SK-N-SH (cell line): ENCODE results near the gene TULP3. TPM values are rescaled to one million over a fixed set of nuclear protein-coding genes. Genes with fewer than 3 reads are reported as not detected.
"Not testable (repeated sequence)": the region's sequence is repeated elsewhere in the genome, so short reads cannot be mapped to it uniquely, and the experiment has no call there.

Experiments used
- CTCF ChIA-PET: fragments of 300-600, 350-600 bp; formaldehyde crosslinking; extraction: SDS; loops from one replicate; lab custom pipeline; 2021; lab: Yijun Ruan, JAX
- POLR2A ChIA-PET: fragments of 350-600 bp; sonication (Branson Sonifier 250); formaldehyde crosslinking; extraction: SDS; loops from one replicate; lab custom pipeline; 2020; ENCODE audit warnings: antibody characterized with exemption, inconsistent platforms; lab: Yijun Ruan, JAX
- DNase-seq: peaks from one replicate; pipeline ENCODE4 v3.0.0; 2012
- H2AFZ ChIP-seq: fragments of 200-600 bp; sonication (generic); 2 replicates; pipeline ENCODE4 v1.8.1; 2016; ENCODE audit warnings: antibody characterized with exemption, mild to moderate bottlenecking, low read depth
- H3F3A ChIP-seq: fragments of 200-600 bp; sonication (generic); replicated peaks from 2 replicates; pipeline ENCODE3; 2016; ENCODE audit warnings: antibody characterized with exemption, mild to moderate bottlenecking; ENCODE audit not compliant: insufficient read depth
- H3K27ac ChIP-seq, 2 experiments: fragments of 200-500 bp in 1 of 2; fragments of 200-600 bp in 1 of 2; sonication (Bioruptor generic) in 1 of 2; sonication (generic), shearing (Covaris generic) in 1 of 2; 2 replicates each; pipeline versions ENCODE4 v1.5.1 to v1.6.1; 2014 to 2016; ENCODE audit warnings: low read depth in 2 of 2, inconsistent platforms in 1 of 2, low read length in 1 of 2, mild to moderate bottlenecking in 1 of 2, mixed read lengths in 1 of 2
- H3K27me3 ChIP-seq: fragments of 200-600 bp; sonication (generic), shearing (Covaris generic); 2 replicates; pipeline ENCODE4 v1.6.1; 2016; ENCODE audit warnings: mixed run types; ENCODE audit not compliant: insufficient read depth
- H3K36me3 ChIP-seq, 2 experiments: fragments of 200-500 bp in 1 of 2; fragments of 200-600 bp in 1 of 2; sonication (Bioruptor generic) in 1 of 2; sonication (generic) in 1 of 2; replicated peaks in 1 of 2; 2 replicates each; pipeline versions ENCODE3 to v1.5.1; 2014 to 2016; ENCODE audit warnings: low read length in 1 of 2, mild to moderate bottlenecking in 1 of 2; ENCODE audit not compliant: insufficient read depth in 2 of 2, control insufficient read depth in 1 of 2
- H3K4me1 ChIP-seq, 2 experiments: fragments of 200-500 bp in 1 of 2; fragments of 200-600 bp in 1 of 2; sonication (Bioruptor generic) in 1 of 2; sonication (generic), shearing (Covaris generic) in 1 of 2; 2 replicates each; pipeline versions ENCODE4 v1.5.1 to v1.6.1; 2014 to 2016; ENCODE audit warnings: low read depth in 1 of 2, low read length in 1 of 2, mixed run types in 1 of 2; ENCODE audit not compliant: insufficient read depth in 2 of 2, control insufficient read depth in 1 of 2
- H3K4me2 ChIP-seq: fragments of 200-600 bp; sonication (generic), shearing (Covaris generic); 2 replicates; pipeline ENCODE4 v1.6.1; 2017; ENCODE audit warnings: mixed run types
- H3K4me3 ChIP-seq, 2 experiments: fragments of 200-500 bp in 1 of 2; fragments of 200-600 bp in 1 of 2; sonication (Bioruptor generic) in 1 of 2; sonication (generic), shearing (Covaris generic) in 1 of 2; 2 replicates each; pipeline versions ENCODE4 v1.5.1 to v1.8.1; 2014 to 2016; ENCODE audit warnings: low read depth in 2 of 2, inconsistent platforms in 1 of 2, low read length in 1 of 2, mild to moderate bottlenecking in 1 of 2, mixed read lengths in 1 of 2, moderate library complexity in 1 of 2
- H3K79me2 ChIP-seq: fragments of 200-600 bp; sonication (generic); 2 replicates; pipeline ENCODE4 v1.8.1; 2017; ENCODE audit warnings: mild to moderate bottlenecking; ENCODE audit not compliant: insufficient read depth
- H3K9ac ChIP-seq: fragments of 200-600 bp; sonication (generic); 2 replicates; pipeline ENCODE4 v1.6.1; 2017; ENCODE audit warnings: mixed run types
- H3K9me2 ChIP-seq: fragments of 200-600 bp; sonication (generic); 2 replicates; pipeline ENCODE4 v1.6.1; 2017; ENCODE audit warnings: mixed run types
- H3K9me3 ChIP-seq: fragments of 200-600 bp; sonication (generic); 2 replicates; pipeline ENCODE4 v1.6.1; 2017; ENCODE audit warnings: mixed run types, mild to moderate bottlenecking, moderate library complexity
- H4K20me1 ChIP-seq: fragments of 200-600 bp; sonication (generic); 2 replicates; pipeline ENCODE4 v1.6.1; 2017; ENCODE audit warnings: mild to moderate bottlenecking, mixed run types; ENCODE audit not compliant: insufficient read depth
- ELF1 ChIP-seq: IDR thresholded peaks from 2 replicates; pipeline ENCODE4 v1.4.0; 2012
- EZH2phosphoT487 ChIP-seq: fragments of 200-600 bp; sonication (generic); IDR thresholded peaks from 2 replicates; pipeline ENCODE4 v1.6.1; 2017; ENCODE audit warnings: low read depth, mixed run types, mild to moderate bottlenecking, antibody characterized with exemption, moderate library complexity, borderline replicate concordance
- FOSL2 ChIP-seq: IDR thresholded peaks from 2 replicates; pipeline ENCODE4 v1.4.0; 2012; ENCODE audit warnings: low read depth, mild to moderate bottlenecking, moderate library complexity, borderline replicate concordance
- FOXJ3 ChIP-seq: sonication (generic); formaldehyde crosslinking; IDR thresholded peaks from 2 replicates; pipeline ENCODE4 v1.5.1; 2020; ENCODE audit warnings: mild to moderate bottlenecking, missing genetic modification reagents
- GABPA ChIP-seq: IDR thresholded peaks from 2 replicates; pipeline ENCODE4 v1.4.0; 2012; ENCODE audit warnings: low read depth, mild to moderate bottlenecking
- MAX ChIP-seq: IDR thresholded peaks from 2 replicates; pipeline ENCODE4 v1.4.0; 2012; ENCODE audit warnings: low read depth
- MXI1 ChIP-seq: IDR thresholded peaks from 2 replicates; pipeline ENCODE4 v1.6.1; 2012; ENCODE audit warnings: mild to moderate bottlenecking, low read depth, low read length, improper control_type of control experiment
- NRF1 ChIP-seq: IDR thresholded peaks from 2 replicates; pipeline ENCODE4 v1.6.1; 2012; ENCODE audit warnings: low read depth, mild to moderate bottlenecking, low read length
- PBX3 ChIP-seq: IDR thresholded peaks from 2 replicates; pipeline ENCODE4; 2012
- POLR2AphosphoS5 ChIP-seq: IDR thresholded peaks from 2 replicates; pipeline ENCODE4 v1.6.1; 2012; ENCODE audit warnings: low read depth, low read length
- RAD21 ChIP-seq: IDR thresholded peaks from 2 replicates; pipeline ENCODE4 v1.6.1; 2012; ENCODE audit warnings: mild to moderate bottlenecking, low read length
- RFX5 ChIP-seq: IDR thresholded peaks from 2 replicates; pipeline ENCODE4 v1.6.1; 2012; ENCODE audit warnings: mild to moderate bottlenecking, improper control_type of control experiment, low read length
- RXRA ChIP-seq: IDR thresholded peaks from 2 replicates; pipeline ENCODE4 v1.4.0; 2012; ENCODE audit warnings: low read depth, mild to moderate bottlenecking, borderline replicate concordance
- SIN3A ChIP-seq: IDR thresholded peaks from 2 replicates; pipeline ENCODE4 v1.6.1; 2012; ENCODE audit warnings: low read depth, mild to moderate bottlenecking, low read length, moderate library complexity, borderline replicate concordance
- TCF12 ChIP-seq: IDR thresholded peaks from 2 replicates; pipeline ENCODE4 v1.4.0; 2012
- TEAD4 ChIP-seq: IDR thresholded peaks from 2 replicates; pipeline ENCODE4 v1.4.0; 2012; ENCODE audit warnings: mild to moderate bottlenecking, borderline replicate concordance; ENCODE audit not compliant: insufficient read depth
- ZBTB33 ChIP-seq: IDR thresholded peaks from 2 replicates; pipeline ENCODE4 v1.4.0; 2012; ENCODE audit warnings: low read depth, borderline replicate concordance
- WGBS: methylation state at CpG from one replicate; pipeline ENCODE4 v1.1.6; 2017; ENCODE audit warnings: low lambda C conversion rate; 5-methylcytosine and 5-hydroxymethylcytosine counted together
- polyA plus RNA-seq, 3 experiments: library from polyadenylated mRNA; depleted of rRNA; stranded (reverse); fragments of >200 nt; gene quantifications; 2 replicates each; pipeline ENCODE4 v1.2.3, GENCODE V29; 2012

The TULP3 gene
- polyA plus RNA-seq, 1 of the 3 experiments (the other 2 are of a cell fraction): 22.6 TPM

GRCh38 chr12:2862876-2863275 lies 27.8 kb upstream of the TULP3 start:
- Histone ChIP-seq H4K20me1 (no peaks in the 10 kb centered on the region), H3K9me3 (no peaks in the 10 kb centered on the region), H2AFZ (no peak overlapping the region), H3K27ac (no peak overlapping the region), H3K79me2 (no peaks in the 10 kb centered on the region; the same call in 1 of the 2 replicates), H3F3A (peaks cover 12% of the 10 kb centered on the region), H3K4me1 (no peaks in the 10 kb centered on the region), H3K9ac (no peak overlapping the region), H3K27me3 (no peaks in the 10 kb centered on the region), H3K36me3 (peaks cover 19 to 27% of the 10 kb centered on the region in 2 experiments), H3K4me3 (no peak overlapping the region), H3K4me2 (no peak overlapping the region), H3K9me2 (no peaks in the 10 kb centered on the region)
- CTCF ChIA-PET: interaction anchor here (1.0 to 2.8 kb wide), 2 partner anchors 9 to 29 kb away, joined by 3 to 15 read pairs; no protein-coding TSS in a partner anchor
- POLR2A ChIA-PET: no interaction called here
- TF ChIP-seq RAD21 (no peak), GABPA (no peak), NRF1 (no peak), ZBTB33 (no peak), RXRA (no peak)
- 94% methylated on average over 7 of the region's 7 CpGs for WGBS
- DNase-seq: no peak

- H3K27me3 ChIP-seq, H3K9ac ChIP-seq, H3K79me2 ChIP-seq, H3K9me2 ChIP-seq, H2AFZ ChIP-seq, H3K4me1 ChIP-seq, H3K4me2 ChIP-seq, H3K27ac ChIP-seq, H3K9me3 ChIP-seq, POLR2A ChIA-PET, H4K20me1 ChIP-seq, H3K4me3 ChIP-seq, DNase-seq: not testable (repeated sequence)
- Histone ChIP-seq H3F3A (peaks cover 10% of the 10 kb centered on the region), H3K36me3 (peaks cover 23 to 25% of the 10 kb centered on the region in 2 experiments)
- 90% methylated on average over 7 of the region's 7 CpGs for WGBS
- CTCF ChIA-PET: interaction anchor here (1.1 to 2.8 kb wide), 3 partner anchors 9 to 22 kb away, joined by 4 to 15 read pairs (median 6); no protein-coding TSS in a partner anchor
Measured at GRCh38 chr12:2863402-2863801, 27.3 kb upstream of the TULP3 start.

GRCh38 chr12:2864198-2864597 lies 26.5 kb upstream of the TULP3 start:
- Histone ChIP-seq H3K36me3 (peaks cover 18 to 26% of the 10 kb centered on the region in 2 experiments), H3K4me3 (no peak overlapping the region), H3F3A (peaks cover 10% of the 10 kb centered on the region), H3K4me2 (no peak overlapping the region), H3K27ac (no peak overlapping the region), H3K79me2 (no peaks in the 10 kb centered on the region; the same call in 1 of the 2 replicates), H3K27me3 (no peaks in the 10 kb centered on the region), H4K20me1 (no peaks in the 10 kb centered on the region), H3K9me2 (no peaks in the 10 kb centered on the region), H3K9ac (no peak overlapping the region), H3K9me3 (no peaks in the 10 kb centered on the region), H3K4me1 (no peaks in the 10 kb centered on the region), H2AFZ (no peak overlapping the region)
- POLR2A ChIA-PET: interaction anchor here (0.6 to 1.2 kb wide), 2 partner anchors 12 to 21 kb away, joined by 3 read pairs; partner anchors contain the start of genes FOXM1 and RHNO1
- WGBS: 100% methylated on average over 7 of the region's 9 CpGs
- CTCF ChIA-PET: interaction anchor here (0.9 to 2.8 kb wide), 5 partner anchors 10 to 80 kb away, joined by 3 to 15 read pairs (median 5); no protein-coding TSS in a partner anchor
- TF ChIP-seq RXRA (no peak), POLR2AphosphoS5 (no peak), MAX (no peak), FOXJ3 (no peak), FOSL2 (no peak), RFX5 (no peak), ELF1 (no peak), GABPA (no peak), TEAD4 (no peak), SIN3A (no peak), EZH2phosphoT487 (no peak), MXI1 (no peak), NRF1 (no peak), PBX3 (no peak), TCF12 (no peak)
- no peak for DNase-seq
